Right cardiac atrium (tissue), 5 donors: ENCODE results near the gene EFCAB6. TPM values are rescaled to one million over a fixed set of nuclear protein-coding genes. Genes with fewer than 3 reads are reported as not detected.

Experiments
- ATAC-seq, 2 donors: fragments of 200-7000 bp; cut with Tn5 transposase; one replicate each; pipeline versions ENCODE4 v1.8.0 to v1.9.1; 2020; ENCODE audit warnings: moderate library complexity in 2 of 2, mild to moderate bottlenecking in 1 of 2
- DNase-seq, 3 donors: peaks; one replicate each; pipeline ENCODE4 v3.0.0-alpha.2; 2020
- H3K27ac ChIP-seq: one replicate; pipeline ENCODE4 v1.5.1; 2013; ENCODE audit warnings: mild to moderate bottlenecking, low read length, control low read depth, moderate library complexity
- H3K27me3 ChIP-seq: one replicate; pipeline ENCODE4 v1.6.1; 2013; ENCODE audit not compliant: control insufficient read depth, insufficient read depth
- H3K4me1 ChIP-seq: one replicate; pipeline ENCODE4 v1.6.1; 2013; ENCODE audit warnings: low read length; ENCODE audit not compliant: control insufficient read depth, insufficient read depth
- H3K4me3 ChIP-seq: one replicate; pipeline ENCODE4 v1.5.1; 2013; ENCODE audit warnings: low read length, control low read depth
- H3K9me3 ChIP-seq: one replicate; pipeline ENCODE4 v1.6.1; 2013; ENCODE audit warnings: low read length; ENCODE audit not compliant: control insufficient read depth
- WGBS: extraction: QIAGEN DNeasy Blood & Tissue Kit; methylation state at CpG from one replicate; pipeline ENCODE4 v1.1.7; 2013; 5-methylcytosine and 5-hydroxymethylcytosine counted together
- intact Hi-C, 4 donors: fragments of 100-400 bp; cut with DNase I; formaldehyde crosslinking; loops; one replicate each; pipeline versions ENCODE4 v1.11.0 to v1.14.0; 2022 to 2023
- polyA plus RNA-seq: library from polyadenylated mRNA; stranded (reverse); fragments of 200-250 nt; gene quantifications from one replicate; pipeline ENCODE4 v1.2.3, GENCODE V29; 2013
- total RNA-seq, 4 donors: library from RNA; stranded (reverse); fragmentation: NEBNext Ultra II Directional; extraction: Animal tissue kit (Norgen Biotek cat#: 25700); gene quantifications; one replicate each; pipeline ENCODE4 v1.2.1, GENCODE V29; 2021
- donor health status: healthy with polysubstance abuse.
- donor health status: DM: no; HTN: yes; CAD: no.
- donor health status: DM: no; HTN: no; CAD: no.
- donor health status: DM: no; HTN: yes; CAD: no; lungs with severe emphysema.
- donor health status: DM: yes; HTN: yes; CAD: no.

The EFCAB6 gene
- total and polyA plus RNA-seq, 5 donors: 0.70 to 3.4 (median 1.8) TPM

GRCh38 chr22:43795320-43795719 lies 16.8 kb downstream of the EFCAB6 start:
- Histone ChIP-seq H3K4me3 (no peak overlapping the region), H3K27me3 (no peaks in the 10 kb centered on the region), H3K27ac (no peak overlapping the region), H3K9me3 (no peaks in the 10 kb centered on the region), H3K4me1 (no peaks in the 10 kb centered on the region)
- no peak for ATAC-seq
- 87% methylated on average over 7 of the region's 7 CpGs for WGBS
- intact Hi-C loops: loop anchor here in 2 of 4 donors (5.0 kb wide), 1 partner anchor 408 kb away; no protein-coding TSS in a partner anchor
- no peak for DNase-seq

- DNase-seq (no peak), ATAC-seq (no peak)
- H3K27ac ChIP-seq: no peak overlapping the region
- H3K27me3 ChIP-seq: no peaks in the 10 kb centered on the region
- intact Hi-C loops: no loop called here
- H3K4me1 ChIP-seq: peaks cover 2% of the 10 kb centered on the region
- H3K4me3 ChIP-seq: no peak overlapping the region
- 77% methylated on average over 5 of the region's 5 CpGs for WGBS
- H3K9me3 ChIP-seq: no peaks in the 10 kb centered on the region
These were observed 19.2 kb downstream of the EFCAB6 start for GRCh38 chr22:43792905-43793304.

GRCh38 chr22:43789452-43789851 lies 22.7 kb downstream of the EFCAB6 start:
- WGBS: 39% methylated on average over 7 of the region's 7 CpGs
- peak; percentile 64 to 79 (median 78) for DNase-seq
- no peaks in the 10 kb centered on the region for H3K27me3 ChIP-seq
- peaks cover 2% of the 10 kb centered on the region for H3K4me1 ChIP-seq
- H3K4me3 ChIP-seq: no peak overlapping the region
- intact Hi-C loops: no loop called here
- no peak overlapping the region for H3K27ac ChIP-seq
- peak; percentile 90 to 94 for ATAC-seq
- no peaks in the 10 kb centered on the region for H3K9me3 ChIP-seq

DNA sequence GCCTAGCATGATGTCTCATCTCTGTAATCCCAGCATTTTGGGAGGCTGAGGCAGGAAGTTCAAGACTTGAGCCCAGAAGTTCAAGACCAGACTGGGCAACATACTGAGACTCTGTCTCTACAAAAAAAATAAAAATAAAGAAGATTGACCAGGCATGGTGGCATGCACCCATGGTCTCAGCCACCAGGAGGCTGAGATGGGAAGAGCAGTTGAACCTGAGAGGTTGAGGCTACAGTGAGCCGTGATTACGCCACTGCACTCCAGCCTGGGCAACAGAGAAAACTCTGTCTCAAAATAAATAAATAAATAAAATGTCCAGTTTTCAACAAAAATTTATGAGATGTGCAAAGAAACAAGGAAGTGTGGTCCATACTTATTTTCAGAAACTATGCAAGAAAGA lies 28.3 kb downstream of the EFCAB6 start:
- Histone ChIP-seq H3K4me3 (no peak overlapping the region), H3K27me3 (no peaks in the 10 kb centered on the region), H3K4me1 (no peaks in the 10 kb centered on the region), H3K27ac (no peak overlapping the region), H3K9me3 (no peaks in the 10 kb centered on the region)
- WGBS: 95% methylated on average over 2 of the region's 2 CpGs
- DNase-seq (no peak), ATAC-seq (no peak)
- intact Hi-C loops: no loop called here

DNA sequence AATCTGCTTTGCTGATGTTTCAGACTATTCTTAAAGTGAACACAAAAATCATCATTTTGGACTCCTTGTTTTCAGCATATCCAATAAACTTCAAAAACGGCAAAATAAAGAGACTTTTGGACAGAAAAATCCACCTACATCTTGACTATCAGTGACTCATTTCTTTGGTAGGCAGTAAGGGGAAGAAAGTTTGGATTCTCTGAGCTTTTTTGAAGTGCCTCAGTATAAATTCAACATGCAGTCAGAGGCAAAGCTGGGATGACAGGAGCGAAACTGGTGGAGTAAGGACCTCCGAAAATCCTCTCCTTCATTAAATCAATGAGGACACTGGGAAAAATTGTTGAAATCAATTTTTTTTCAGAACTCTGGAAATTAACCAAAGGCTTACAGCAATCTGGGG lies 29.7 kb downstream of the EFCAB6 start:
- ATAC-seq (no peak), DNase-seq (no peak)
- Histone ChIP-seq H3K27ac (no peak overlapping the region), H3K4me1 (no peaks in the 10 kb centered on the region), H3K27me3 (no peaks in the 10 kb centered on the region), H3K9me3 (no peaks in the 10 kb centered on the region), H3K4me3 (no peak overlapping the region)
- 81% methylated on average over 3 of the region's 3 CpGs for WGBS
- intact Hi-C loops: no loop called here

- H3K9me3 ChIP-seq: no peaks in the 10 kb centered on the region
- WGBS: 51% methylated on average over 4 of the region's 4 CpGs
- ATAC-seq (peak in 1 of 2 donors; percentile 36), DNase-seq (no peak)
- H3K27me3 ChIP-seq: no peaks in the 10 kb centered on the region
- H3K27ac ChIP-seq: no peak overlapping the region
- no peak overlapping the region for H3K4me3 ChIP-seq
- intact Hi-C loops: no loop called here
- H3K4me1 ChIP-seq: no peaks in the 10 kb centered on the region
These were observed 34.8 kb downstream of the EFCAB6 start for GRCh38 chr22:43777286-43777685.

- no peaks in the 10 kb centered on the region for H3K27me3 ChIP-seq
- intact Hi-C loops: no loop called here
- H3K9me3 ChIP-seq: no peaks in the 10 kb centered on the region
- H3K27ac ChIP-seq: no peak overlapping the region
- DNase-seq: no peak
- no peaks in the 10 kb centered on the region for H3K4me1 ChIP-seq
- H3K4me3 ChIP-seq: no peak overlapping the region
- 80% methylated on average over 9 of the region's 9 CpGs for WGBS
- no peak for ATAC-seq
These were observed 35.9 kb downstream of the EFCAB6 start for GRCh38 chr22:43776081-43776670.

GRCh38 chr22:43774318-43774915 lies 37.7 kb downstream of the EFCAB6 start:
- DNase-seq (no peak), ATAC-seq (no peak)
- WGBS: 87% methylated on average over 21 of the region's 21 CpGs
- Histone ChIP-seq H3K27ac (no peak overlapping the region), H3K4me3 (no peak overlapping the region), H3K9me3 (no peaks in the 10 kb centered on the region), H3K4me1 (no peaks in the 10 kb centered on the region), H3K27me3 (no peaks in the 10 kb centered on the region)
- intact Hi-C loops: no loop called here

- H3K27ac ChIP-seq: no peak overlapping the region
- H3K4me1 ChIP-seq: no peaks in the 10 kb centered on the region
- H3K27me3 ChIP-seq: no peaks in the 10 kb centered on the region
- H3K9me3 ChIP-seq: no peaks in the 10 kb centered on the region
- no peak for ATAC-seq
- DNase-seq: no peak
- no peak overlapping the region for H3K4me3 ChIP-seq
- WGBS: 85% methylated on average over 6 of the region's 6 CpGs
- intact Hi-C loops: no loop called here
These were observed 39.3 kb downstream of the EFCAB6 start for GRCh38 chr22:43772831-43773230.

DNA sequence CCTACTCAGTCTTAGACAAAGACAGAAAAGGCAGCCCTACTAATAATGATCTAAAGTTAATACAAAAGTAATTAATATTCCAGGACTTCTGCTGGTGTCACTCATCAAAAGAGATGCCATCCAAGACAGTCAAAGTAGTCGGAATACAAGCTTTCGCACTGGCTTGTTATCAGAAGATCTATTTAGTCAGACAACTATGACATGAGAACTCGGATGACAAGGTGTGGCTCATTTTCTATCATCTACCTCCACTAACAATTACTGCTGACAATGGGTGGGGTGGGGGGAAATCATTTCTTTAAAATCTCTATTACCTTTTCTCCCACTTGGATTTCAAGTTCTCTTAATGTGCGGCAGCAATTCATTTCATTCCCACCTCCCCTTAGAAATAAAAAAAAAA lies 56.7 kb downstream of the EFCAB6 start:
- 91% methylated on average over 4 of the region's 4 CpGs for WGBS
- no peaks in the 10 kb centered on the region for H3K27me3 ChIP-seq
- intact Hi-C loops: no loop called here
- DNase-seq: no peak
- H3K4me3 ChIP-seq: no peak overlapping the region
- ATAC-seq: no peak
- H3K4me1 ChIP-seq: no peaks in the 10 kb centered on the region
- H3K27ac ChIP-seq: no peak overlapping the region
- no peaks in the 10 kb centered on the region for H3K9me3 ChIP-seq

GRCh38 chr22:43755011-43755410 lies 57.1 kb downstream of the EFCAB6 start:
- Histone ChIP-seq H3K4me1 (no peaks in the 10 kb centered on the region), H3K27ac (no peak overlapping the region), H3K27me3 (no peaks in the 10 kb centered on the region), H3K4me3 (no peak overlapping the region), H3K9me3 (no peaks in the 10 kb centered on the region)
- DNase-seq (no peak), ATAC-seq (no peak)
- intact Hi-C loops: no loop called here
- WGBS: 86% methylated on average over 2 of the region's 2 CpGs

GRCh38 chr22:43754176-43754575 lies 57.9 kb downstream of the EFCAB6 start:
- ATAC-seq: no peak
- WGBS: 82% methylated on average over 5 of the region's 5 CpGs
- no peaks in the 10 kb centered on the region for H3K9me3 ChIP-seq

More at GRCh38 chr22:43754176-43754575, 57.9 kb downstream of the EFCAB6 start:
- no peak overlapping the region for H3K27ac ChIP-seq
- H3K4me1 ChIP-seq: no peaks in the 10 kb centered on the region
- DNase-seq: no peak
- no peaks in the 10 kb centered on the region for H3K27me3 ChIP-seq
- no peak overlapping the region for H3K4me3 ChIP-seq
- intact Hi-C loops: no loop called here
